Measurements from ENCODE around the gene BEND6. TPM values are rescaled to one million over a fixed set of nuclear protein-coding genes. Genes with fewer than 3 reads are reported as not detected.

BEND6 gene
- total and polyA plus RNA-seq, 2 of the 8 experiments (the other 6 are each of a cell fraction or from before 2014, with no cell fraction given): 0.71 to 2.1 TPM

DNA sequence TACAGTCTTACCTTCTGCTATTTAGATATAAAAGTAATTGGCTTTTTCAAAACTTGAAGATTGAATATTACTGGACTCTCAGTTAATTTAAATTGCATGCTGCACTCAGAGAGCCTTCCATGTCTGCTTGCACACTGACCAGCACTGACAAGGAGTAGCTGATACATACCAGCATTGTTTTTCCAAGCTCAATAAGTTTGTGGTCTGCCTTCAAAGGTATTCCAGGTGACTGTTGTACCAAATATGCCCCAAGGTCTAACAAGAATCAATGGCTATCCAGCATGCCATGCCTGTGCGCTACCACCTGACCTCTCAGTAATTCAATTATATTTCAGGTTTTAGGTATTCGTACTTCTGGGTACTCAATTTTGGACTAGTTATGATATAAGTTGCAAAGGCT is 30.0 kb downstream of the BEND6 start (continued):
- TF ChIP-seq, protein P1, sequence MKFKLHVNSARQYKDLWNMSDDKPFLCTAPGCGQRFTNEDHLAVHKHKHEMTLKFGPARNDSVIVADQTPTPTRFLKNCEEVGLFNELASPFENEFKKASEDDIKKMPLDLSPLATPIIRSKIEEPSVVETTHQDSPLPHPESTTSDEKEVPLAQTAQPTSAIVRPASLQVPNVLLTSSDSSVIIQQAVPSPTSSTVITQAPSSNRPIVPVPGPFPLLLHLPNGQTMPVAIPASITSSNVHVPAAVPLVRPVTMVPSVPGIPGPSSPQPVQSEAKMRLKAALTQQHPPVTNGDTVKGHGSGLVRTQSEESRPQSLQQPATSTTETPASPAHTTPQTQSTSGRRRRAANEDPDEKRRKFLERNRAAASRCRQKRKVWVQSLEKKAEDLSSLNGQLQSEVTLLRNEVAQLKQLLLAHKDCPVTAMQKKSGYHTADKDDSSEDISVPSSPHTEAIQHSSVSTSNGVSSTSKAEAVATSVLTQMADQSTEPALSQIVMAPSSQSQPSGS (IDR thresholded peaks at IDR 0.05; ENCODE audit: low read length): no peak
- TF ChIP-seq SRF (IDR thresholded peaks at IDR 0.05; ENCODE audit: low read depth, low read length): no peak
- no peak for TF ChIP-seq CBX8 (IDR thresholded peaks at IDR 0.05; ENCODE audit: borderline replicate concordance, low read depth, low read length)
- TF ChIP-seq EGR1 (IDR thresholded peaks at IDR 0.05; ENCODE audit: borderline replicate concordance, low read depth, low read length): no peak
- TF ChIP-seq, protein P2, sequence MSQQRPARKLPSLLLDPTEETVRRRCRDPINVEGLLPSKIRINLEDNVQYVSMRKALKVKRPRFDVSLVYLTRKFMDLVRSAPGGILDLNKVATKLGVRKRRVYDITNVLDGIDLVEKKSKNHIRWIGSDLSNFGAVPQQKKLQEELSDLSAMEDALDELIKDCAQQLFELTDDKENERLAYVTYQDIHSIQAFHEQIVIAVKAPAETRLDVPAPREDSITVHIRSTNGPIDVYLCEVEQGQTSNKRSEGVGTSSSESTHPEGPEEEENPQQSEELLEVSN (IDR thresholded peaks at IDR 0.05): no peak
- no peak for TF ChIP-seq JUN (IDR thresholded peaks at IDR 0.05; ENCODE audit: low read depth, low read length)
- TF ChIP-seq ASH2L (IDR thresholded peaks at IDR 0.05; ENCODE audit: low read length): no peak
